Endothelial cell of umbilical vein (primary cell): ENCODE data around the gene GRIFIN.

Experiments used
- CTCF ChIP-seq, 2 donors: IDR thresholded peaks; 1 replicate in 1 of 2; 2 replicates in 1 of 2; pipeline ENCODE4 v1.5.1; 2011; ENCODE audit warnings: low read length in 2 of 2, mild to moderate bottlenecking in 2 of 2, moderate library complexity in 2 of 2, control low read depth in 1 of 2, inconsistent platforms in 1 of 2, low read depth in 1 of 2; ENCODE audit not compliant: insufficient read depth in 1 of 2; ENCODE audit errors: extremely low read depth in 1 of 2
- EZH2 ChIP-seq: IDR thresholded peaks from 2 replicates; pipeline ENCODE4 v1.6.1; 2012; ENCODE audit warnings: borderline replicate concordance, low read depth, mild to moderate bottlenecking, moderate library complexity, low read length, inconsistent platforms; ENCODE audit not compliant: severe bottlenecking
- POLR2A ChIP-seq: IDR thresholded peaks from 2 replicates; pipeline ENCODE4 v1.6.1; 2012; ENCODE audit warnings: low read depth, mild to moderate bottlenecking, control low read depth, low read length
- POLR2AphosphoS5 ChIP-seq: IDR thresholded peaks from 2 replicates; pipeline ENCODE4 v1.6.1; 2012; ENCODE audit warnings: low read depth, mild to moderate bottlenecking, control low read depth, low read length, moderate library complexity; ENCODE audit not compliant: insufficient read depth
- TF ChIP-seq, protein P1 (sequence below): IDR thresholded peaks from 2 replicates; pipeline ENCODE4 v1.6.1; 2011; ENCODE audit not compliant: insufficient read depth, insufficient read length

DNA sequence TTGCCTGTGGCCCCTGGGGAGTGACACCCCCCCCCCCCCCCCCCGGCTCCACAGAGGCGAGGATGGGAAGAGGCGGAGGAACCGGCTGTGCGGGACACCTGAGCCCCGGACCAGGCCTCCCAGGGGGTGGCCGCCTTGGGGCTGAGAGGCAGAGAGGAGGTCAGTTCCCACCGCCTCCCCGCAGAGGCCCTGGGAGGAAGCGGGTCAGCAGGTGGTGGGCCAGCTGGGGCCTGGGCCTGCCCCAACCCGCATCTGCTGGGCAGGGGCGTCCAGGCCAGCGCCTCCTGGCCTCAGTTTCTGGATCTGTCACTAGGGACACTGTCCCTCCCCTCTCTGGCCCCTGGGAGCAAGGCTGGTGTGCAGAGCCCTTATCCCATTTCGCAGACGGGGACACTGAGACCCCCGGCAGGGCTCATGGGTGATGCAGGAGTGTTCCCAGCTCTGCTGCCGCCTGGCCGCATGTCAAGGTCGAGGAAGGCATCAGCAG, 28.7 kb upstream of the GRIFIN start:
- TF ChIP-seq EZH2 (no peak), CTCF (IDR thresholded peaks at IDR 0.05; ENCODE audit: extremely low read depth in 1 of 2, insufficient read depth in 1 of 2, low read depth in 1 of 2, low read length in 2 of 2) (no peak), POLR2A (no peak), POLR2AphosphoS5 (no peak)
- TF ChIP-seq, protein P1, sequence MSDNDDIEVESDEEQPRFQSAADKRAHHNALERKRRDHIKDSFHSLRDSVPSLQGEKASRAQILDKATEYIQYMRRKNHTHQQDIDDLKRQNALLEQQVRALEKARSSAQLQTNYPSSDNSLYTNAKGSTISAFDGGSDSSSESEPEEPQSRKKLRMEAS = no peak
